HG03039 (cell line): ENCODE results near the gene CBX8.

Experiments
- ATAC-seq: cut with Tn5 transposase; IDR thresholded peaks from one replicate; pipeline ENCODE4 v1.9.1; 2021; ENCODE audit warnings: mild to moderate bottlenecking, moderate library complexity; ENCODE audit not compliant: unreplicated experiment

CBX8 gene

GRCh38 chr17:79795795-79796443 lies 958 bp downstream of the CBX8 start:
- ATAC-seq, result no peak

GRCh38 chr17:79794659-79795511 lies 2.0 kb downstream of the CBX8 start:
- no peak for ATAC-seq

GRCh38 chr17:79793924-79794304 lies 3.0 kb downstream of the CBX8 start:
- no peak for ATAC-seq

GRCh38 chr17:79792984-79793923 lies 3.6 kb downstream of the CBX8 start:
- no peak for ATAC-seq

- ATAC-seq, result no peak
Observed at GRCh38 chr17:79792341-79792871, 4.5 kb downstream of the CBX8 start.

- ATAC-seq, result no peak
Observed at GRCh38 chr17:79791735-79792161, 5.1 kb downstream of the CBX8 start.

GRCh38 chr17:79790805-79791734 lies 5.8 kb downstream of the CBX8 start:
- no peak for ATAC-seq

GRCh38 chr17:79789943-79790804 lies 6.7 kb downstream of the CBX8 start:
- no peak for ATAC-seq

GRCh38 chr17:79788989-79789942 lies 7.6 kb downstream of the CBX8 start:
- no peak for ATAC-seq

- ATAC-seq, result no peak
Observed at GRCh38 chr17:79788455-79788854, 8.4 kb downstream of the CBX8 start.

GRCh38 chr17:79786930-79787643 lies 9.8 kb downstream of the CBX8 start:
- ATAC-seq, result no peak

GRCh38 chr17:79785900-79786810 lies 10.7 kb downstream of the CBX8 start:
- ATAC-seq, result no peak

GRCh38 chr17:79785017-79785899 lies 11.6 kb downstream of the CBX8 start:
- ATAC-seq, result no peak

GRCh38 chr17:79784353-79785016 lies 12.4 kb downstream of the CBX8 start:
- no peak for ATAC-seq

GRCh38 chr17:79783891-79784290 lies 13.0 kb downstream of the CBX8 start:
- no peak for ATAC-seq
